OCI-LY7 (cell line): ENCODE results near the gene GATA1. TPM values are rescaled to one million over a fixed set of nuclear protein-coding genes. Genes with fewer than 3 reads are reported as not detected.

Experiments
- BruUV-seq: library from RNA; stranded (reverse); fragments of 400-500 nt; replicated peaks from 2 replicates; lab custom pipeline; 2021; lab: Mats Ljungman, UMichigan
- CTCF ChIA-PET: fragments of 300-600 bp; sonication (Branson Sonifier 250); formaldehyde crosslinking; loops from one replicate; lab custom pipeline; 2022; ENCODE audit warnings: antibody characterized with exemption; ENCODE audit not compliant: unreplicated experiment; lab: Charles Lee
- POLR2A ChIA-PET: fragments of 300-600 bp; sonication (Branson Sonifier 250); formaldehyde crosslinking; loops from one replicate; lab custom pipeline; 2022; ENCODE audit warnings: antibody characterized with exemption; lab: Charles Lee
- DNase-seq: peaks from one replicate; pipeline ENCODE4 v3.0.0-alpha.2; 2015; ENCODE audit warnings: low spot score
- H2AFZ ChIP-seq: fragments of 200-600 bp; sonication (generic), shearing (Covaris generic); 2 replicates; pipeline ENCODE4 v1.6.1; 2014; ENCODE audit warnings: mild to moderate bottlenecking, antibody characterized with exemption, low read length, moderate library complexity
- H3K27ac ChIP-seq: fragments of 200-600 bp; sonication (generic); 2 replicates; pipeline ENCODE4 v1.5.1; 2014; ENCODE audit warnings: mixed run types, low read depth, mild to moderate bottlenecking, moderate library complexity, low read length, inconsistent platforms; ENCODE audit not compliant: poor library complexity, severe bottlenecking
- H3K36me3 ChIP-seq: fragments of 200-600 bp; sonication (generic); 2 replicates; pipeline ENCODE4 v1.6.1; 2014; ENCODE audit warnings: mild to moderate bottlenecking, antibody characterized with exemption, low read length, moderate library complexity, mixed read lengths; ENCODE audit not compliant: insufficient read depth
- H3K4me1 ChIP-seq: fragments of 200-600 bp; sonication (generic); 2 replicates; pipeline ENCODE4 v1.5.1; 2014; ENCODE audit warnings: mild to moderate bottlenecking, low read length; ENCODE audit not compliant: insufficient read depth, poor library complexity, severe bottlenecking
- H3K4me2 ChIP-seq: fragments of 200-600 bp; sonication (generic); 2 replicates; pipeline ENCODE4 v1.6.1; 2014; ENCODE audit warnings: mild to moderate bottlenecking, low read length
- H3K4me3 ChIP-seq: fragments of 200-600 bp; sonication (generic); 2 replicates; pipeline ENCODE4 v1.5.1; 2014; ENCODE audit warnings: mild to moderate bottlenecking, low read depth, low read length; ENCODE audit not compliant: poor library complexity, severe bottlenecking
- H3K79me2 ChIP-seq: fragments of 200-600 bp; sonication (generic); 2 replicates; pipeline ENCODE4 v1.6.1; 2016; ENCODE audit warnings: low read depth, mild to moderate bottlenecking, low read length, moderate library complexity, mixed read lengths; ENCODE audit not compliant: insufficient read depth
- H3K9me2 ChIP-seq: fragments of 200-600 bp; sonication (generic); 2 replicates; pipeline ENCODE4 v1.6.1; 2016; ENCODE audit warnings: mild to moderate bottlenecking, low read length, mixed read lengths; ENCODE audit not compliant: insufficient read depth
- H3K9me3 ChIP-seq: fragments of 200-600 bp; sonication (generic); 2 replicates; pipeline ENCODE4 v1.6.1; 2014; ENCODE audit warnings: mild to moderate bottlenecking, mixed run types, low read length, mixed read lengths
- H4K20me1 ChIP-seq: fragments of 200-600 bp; sonication (generic); 2 replicates; pipeline ENCODE4 v1.6.1; 2014; ENCODE audit warnings: mild to moderate bottlenecking, antibody characterized with exemption, low read length, moderate library complexity, mixed read lengths; ENCODE audit not compliant: insufficient read depth
- EZH2phosphoT487 ChIP-seq: fragments of 200-600 bp; sonication (generic); IDR thresholded peaks from 2 replicates; pipeline ENCODE4 v1.6.1; 2018; ENCODE audit warnings: low read depth, borderline replicate concordance, mild to moderate bottlenecking, mixed run types, antibody characterized with exemption, low read length, moderate library complexity, mixed read lengths
- intact Hi-C: fragments of 100-400 bp; cut with micrococcal nuclease; formaldehyde crosslinking; loops from one replicate; pipeline ENCODE4 v1.10.0; 2022; ENCODE audit not compliant: unreplicated experiment
- total RNA-seq, 2 experiments: library from RNA; depleted of rRNA in 1 of 2; stranded (reverse); fragments of >200 nt in 1 of 2; shearing (Covaris generic) in 1 of 2; gene quantifications; 2 replicates each; pipeline ENCODE4 v1.2.3, GENCODE V29; 2014 to 2022
- TF ChIP-seq, protein P1 (sequence below): fragments of 200-600 bp; sonication (generic); conservative IDR thresholded peaks from 2 replicates; pipeline ENCODE4 v1.5.1; 2014; ENCODE audit warnings: mild to moderate bottlenecking, antibody characterized with exemption, low read length, moderate library complexity, mixed read lengths

Gene GATA1
- total RNA-seq, 2 experiments from 2014 or later: not detected

DNA sequence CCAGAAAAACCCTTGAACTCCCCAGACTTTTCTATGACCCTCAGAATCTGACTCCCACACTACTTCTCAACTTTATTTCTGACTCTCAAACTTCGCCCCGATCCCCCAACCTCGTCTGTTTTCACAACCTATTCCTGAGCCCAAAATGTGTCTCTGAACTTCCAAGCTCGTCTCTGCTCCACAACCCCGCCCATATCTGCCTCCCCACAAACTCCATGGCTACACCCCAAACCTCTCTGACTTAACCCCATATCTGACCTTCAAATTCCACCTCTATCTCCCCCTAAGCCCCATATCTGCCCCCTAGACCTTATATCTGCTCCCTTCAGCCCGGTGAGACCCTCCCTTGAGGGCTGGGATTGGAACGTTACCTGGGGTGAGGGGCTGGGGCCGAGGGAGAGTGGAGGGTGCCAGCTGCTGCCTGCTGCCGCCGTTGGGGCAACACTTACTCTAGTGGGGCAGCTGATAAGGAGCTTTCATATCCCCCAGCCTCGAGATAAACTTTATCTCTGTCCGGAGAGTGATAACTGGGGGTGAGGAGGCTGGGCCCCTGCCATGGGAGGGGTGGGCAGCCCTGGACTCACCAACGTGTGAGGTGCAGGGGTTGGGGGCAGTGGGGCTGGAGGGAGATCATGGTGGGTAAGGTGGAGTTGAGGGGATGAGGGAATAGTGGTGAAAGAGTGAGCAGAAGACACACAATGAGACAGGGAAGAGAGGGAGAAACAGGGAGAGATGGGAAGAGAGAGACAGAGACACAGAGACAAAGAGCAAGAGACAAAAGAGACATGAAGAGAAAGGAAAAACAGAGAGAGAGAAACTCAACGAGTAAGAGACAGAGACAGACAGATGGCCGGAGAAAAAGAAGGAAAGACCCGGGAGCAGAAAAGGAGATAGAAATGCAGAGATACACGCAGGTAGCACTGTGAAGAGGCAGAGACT is 1.4 kb downstream of the GATA1 start:
- H2AFZ ChIP-seq: no peak overlapping the region
- ChIA-PET POLR2A (no interaction called here), CTCF (no interaction called here)
- H3K4me1 ChIP-seq: no peaks in the 10 kb centered on the region
- H3K9me2 ChIP-seq: no peaks in the 10 kb centered on the region
- no peaks in the 10 kb centered on the region for H4K20me1 ChIP-seq
- TF ChIP-seq, protein P1, sequence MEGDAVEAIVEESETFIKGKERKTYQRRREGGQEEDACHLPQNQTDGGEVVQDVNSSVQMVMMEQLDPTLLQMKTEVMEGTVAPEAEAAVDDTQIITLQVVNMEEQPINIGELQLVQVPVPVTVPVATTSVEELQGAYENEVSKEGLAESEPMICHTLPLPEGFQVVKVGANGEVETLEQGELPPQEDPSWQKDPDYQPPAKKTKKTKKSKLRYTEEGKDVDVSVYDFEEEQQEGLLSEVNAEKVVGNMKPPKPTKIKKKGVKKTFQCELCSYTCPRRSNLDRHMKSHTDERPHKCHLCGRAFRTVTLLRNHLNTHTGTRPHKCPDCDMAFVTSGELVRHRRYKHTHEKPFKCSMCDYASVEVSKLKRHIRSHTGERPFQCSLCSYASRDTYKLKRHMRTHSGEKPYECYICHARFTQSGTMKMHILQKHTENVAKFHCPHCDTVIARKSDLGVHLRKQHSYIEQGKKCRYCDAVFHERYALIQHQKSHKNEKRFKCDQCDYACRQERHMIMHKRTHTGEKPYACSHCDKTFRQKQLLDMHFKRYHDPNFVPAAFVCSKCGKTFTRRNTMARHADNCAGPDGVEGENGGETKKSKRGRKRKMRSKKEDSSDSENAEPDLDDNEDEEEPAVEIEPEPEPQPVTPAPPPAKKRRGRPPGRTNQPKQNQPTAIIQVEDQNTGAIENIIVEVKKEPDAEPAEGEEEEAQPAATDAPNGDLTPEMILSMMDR: no peak
- TF ChIP-seq EZH2phosphoT487: no peak
- no peaks in the 10 kb centered on the region for H3K9me3 ChIP-seq
- no TSS peak for BruUV-seq
- H3K36me3 ChIP-seq: no peaks in the 10 kb centered on the region
- intact Hi-C loops: no loop called here
- H3K27ac ChIP-seq: no peak overlapping the region
- no peak overlapping the region for H3K4me2 ChIP-seq
- DNase-seq: no peak
- no peak overlapping the region for H3K4me3 ChIP-seq
- no peaks in the 10 kb centered on the region for H3K79me2 ChIP-seq

DNA sequence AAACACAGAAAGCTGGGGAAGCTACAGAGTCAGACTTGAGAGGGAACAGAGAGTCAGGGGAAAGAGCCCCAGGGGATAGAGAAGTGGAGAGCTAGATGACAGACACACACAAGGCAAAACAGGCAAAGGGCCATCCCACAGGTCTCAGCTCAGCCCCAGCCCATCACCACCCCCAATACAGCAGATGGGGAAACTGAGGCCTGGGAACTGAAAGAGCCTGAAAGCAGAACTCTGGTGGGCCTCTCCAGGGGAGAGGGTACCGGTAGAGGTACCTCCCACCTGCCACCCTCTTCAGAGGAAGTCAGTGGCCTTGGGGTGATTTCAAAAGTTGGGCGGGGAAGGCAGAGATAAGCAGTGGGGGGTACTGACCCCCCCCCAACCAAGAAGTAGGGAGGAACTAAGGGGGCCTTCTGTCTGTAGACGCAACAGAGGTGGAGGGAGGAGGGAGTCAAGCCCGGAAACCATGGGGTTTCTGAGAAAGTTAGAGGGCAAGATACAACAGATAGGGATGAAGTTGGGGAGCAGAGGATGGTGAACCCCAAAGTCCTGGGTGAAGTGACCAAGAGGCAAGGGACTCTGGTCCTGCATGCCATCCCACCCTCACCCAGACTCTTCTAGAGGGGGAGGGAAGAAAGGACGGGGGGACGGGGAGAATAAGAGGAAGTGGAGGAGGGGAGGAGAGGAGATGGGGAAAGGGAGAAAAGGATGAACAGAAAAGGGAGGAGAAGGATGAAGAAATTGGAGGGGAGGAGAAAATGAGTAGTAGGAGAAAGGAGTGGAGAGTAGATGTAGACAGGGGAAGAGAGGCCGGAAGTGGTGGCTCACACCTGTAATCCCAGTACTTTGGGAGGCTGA is 3.2 kb downstream of the GATA1 start:
- Histone ChIP-seq H3K4me2 (no peak overlapping the region), H3K4me1 (no peaks in the 10 kb centered on the region), H3K27ac (no peak overlapping the region), H3K4me3 (no peak overlapping the region), H3K79me2 (no peaks in the 10 kb centered on the region), H2AFZ (no peak overlapping the region), H3K9me3 (no peaks in the 10 kb centered on the region), H4K20me1 (no peaks in the 10 kb centered on the region), H3K9me2 (no peaks in the 10 kb centered on the region), H3K36me3 (no peaks in the 10 kb centered on the region)
- no peak for TF ChIP-seq EZH2phosphoT487
- TF ChIP-seq, protein P1: no peak
- no TSS peak for BruUV-seq
- ChIA-PET POLR2A (no interaction called here), CTCF (no interaction called here)
- intact Hi-C loops: no loop called here
- DNase-seq: no peak
